Measurements from ENCODE around the gene MID1. TPM values are rescaled to one million over a fixed set of nuclear protein-coding genes. Genes with fewer than 3 reads are reported as not detected.

MID1 gene
- polyA plus RNA-seq, 3 donors: 0.05 to 0.10 TPM; not detected in 1

GRCh38 chrX:10508891-10509290 lies 111.5 kb downstream of the MID1 start:
- H3K9me3 Mint-ChIP-seq: no peaks in the 10 kb centered on the region
- H3K27me3 ChIP-seq (ENCODE audit: control insufficient read depth in 2 of 2, insufficient read depth in 2 of 2, low read length in 2 of 2): no peaks in the 10 kb centered on the region
- no peak overlapping the region for H3K27ac ChIP-seq (ENCODE audit: low read depth in 1 of 2, low read length in 2 of 2)
- H3K9me3 ChIP-seq (replicated peaks in 1 of 2; ENCODE audit: control insufficient read depth in 1 of 2, insufficient read depth in 1 of 2, low read length in 2 of 2): no peaks in the 10 kb centered on the region
- no peak overlapping the region for H3K27ac Mint-ChIP-seq
- no peak overlapping the region for H2AFZ ChIP-seq (ENCODE audit: insufficient read depth, low read depth, low read length, poor library complexity, severe bottlenecking)
- H3K4me2 ChIP-seq (replicated peaks; ENCODE audit: extremely low read depth, low read length, poor library complexity, severe bottlenecking): no peak overlapping the region
- H3K4me1 Mint-ChIP-seq: no peaks in the 10 kb centered on the region
- H3K4me1 ChIP-seq (ENCODE audit: control insufficient read depth in 1 of 2, insufficient read depth in 2 of 2, low read length in 2 of 2): no peaks in the 10 kb centered on the region
- no peak for DNase-seq
- no peak overlapping the region for H3K9ac ChIP-seq (ENCODE audit: insufficient read depth, low read length, poor library complexity, severe bottlenecking)
- no peak for TF ChIP-seq CTCF (IDR thresholded peaks at IDR 0.05)
- intact Hi-C loops (cut with micrococcal nuclease): no loop called here
- H3K4me3 Mint-ChIP-seq: no peak overlapping the region
- H3K36me3 Mint-ChIP-seq: no peaks in the 10 kb centered on the region
- H3K27me3 Mint-ChIP-seq (ENCODE audit: low read depth in 3 of 3): no peaks in the 10 kb centered on the region
- H3K4me3 ChIP-seq (replicated peaks in 1 of 3; ENCODE audit: low read depth in 2 of 3, low read length in 3 of 3): no peak overlapping the region
- no peaks in the 10 kb centered on the region for H4K20me1 ChIP-seq (ENCODE audit: insufficient read depth, low read length)
- H3K36me3 ChIP-seq (replicated peaks in 1 of 2; ENCODE audit: control insufficient read depth in 1 of 2, insufficient read depth in 2 of 2, low read length in 2 of 2): no peaks in the 10 kb centered on the region
- no peaks in the 10 kb centered on the region for H3K79me2 ChIP-seq (ENCODE audit: insufficient read depth, low read length)

- H3K79me2 ChIP-seq (ENCODE audit: insufficient read depth, low read length): no peaks in the 10 kb centered on the region
- Mint-ChIP-seq H3K36me3 (no peaks in the 10 kb centered on the region), H3K9me3 (no peaks in the 10 kb centered on the region), H3K27me3 (ENCODE audit: low read depth in 3 of 3) (no peaks in the 10 kb centered on the region), H3K27ac (no peak overlapping the region), H3K4me1 (no peaks in the 10 kb centered on the region), H3K4me3 (no peak overlapping the region)
- H3K9ac ChIP-seq (ENCODE audit: insufficient read depth, low read length, poor library complexity, severe bottlenecking): no peak overlapping the region
- H3K27ac ChIP-seq (ENCODE audit: low read depth in 1 of 2, low read length in 2 of 2): no peak overlapping the region
- intact Hi-C loops (cut with micrococcal nuclease): no loop called here
- no peak overlapping the region for H3K4me3 ChIP-seq (replicated peaks in 1 of 3; ENCODE audit: low read depth in 2 of 3, low read length in 3 of 3)
- DNase-seq: no peak
- H3K27me3 ChIP-seq (ENCODE audit: control insufficient read depth in 2 of 2, insufficient read depth in 2 of 2, low read length in 2 of 2): no peaks in the 10 kb centered on the region
- no CpG with 5 or more reads among the region's 2 CpGs for WGBS (ENCODE audit: insufficient coverage)
- H3K36me3 ChIP-seq (replicated peaks in 1 of 2; ENCODE audit: control insufficient read depth in 1 of 2, insufficient read depth in 2 of 2, low read length in 2 of 2): no peaks in the 10 kb centered on the region
- no peaks in the 10 kb centered on the region for H3K9me3 ChIP-seq (replicated peaks in 1 of 2; ENCODE audit: control insufficient read depth in 1 of 2, insufficient read depth in 1 of 2, low read length in 2 of 2)
- no peak overlapping the region for H3K4me2 ChIP-seq (replicated peaks; ENCODE audit: extremely low read depth, low read length, poor library complexity, severe bottlenecking)
- no peaks in the 10 kb centered on the region for H3K4me1 ChIP-seq (ENCODE audit: control insufficient read depth in 1 of 2, insufficient read depth in 2 of 2, low read length in 2 of 2)
- H2AFZ ChIP-seq (ENCODE audit: insufficient read depth, low read depth, low read length, poor library complexity, severe bottlenecking): no peak overlapping the region
- H4K20me1 ChIP-seq (ENCODE audit: insufficient read depth, low read length): no peaks in the 10 kb centered on the region
- TF ChIP-seq CTCF (IDR thresholded peaks at IDR 0.05): no peak
Observed at GRCh38 chrX:10507876-10508275, 112.5 kb downstream of the MID1 start.
